Neural cell (in vitro differentiated cells): ENCODE results near the gene WIZ. TPM values are rescaled to one million over a fixed set of nuclear protein-coding genes. Genes with fewer than 3 reads are reported as not detected.

ENCODE experiments used
- H2AFZ ChIP-seq: fragments of 200-600, 300-800 bp; sonication (generic), shearing (Covaris generic); 2 replicates; pipeline ENCODE4 v1.6.0; 2014; ENCODE audit warnings: low read depth, mild to moderate bottlenecking, antibody characterized with exemption, low read length, moderate library complexity
- H3F3A ChIP-seq: fragments of 200-600 bp; shearing (Covaris generic); 2 replicates; pipeline ENCODE4 v1.6.1; 2016; ENCODE audit warnings: mild to moderate bottlenecking, moderate library complexity, mixed read lengths, antibody characterized with exemption, low read length; ENCODE audit not compliant: insufficient read depth, poor library complexity, severe bottlenecking
- H3K27ac ChIP-seq: fragments of 200-600, 300-800 bp; sonication (generic), shearing (Covaris generic); 2 replicates; pipeline ENCODE4 v1.5.1; 2014; ENCODE audit warnings: mild to moderate bottlenecking, low read length, moderate library complexity
- H3K27me3 ChIP-seq: fragments of 300-800, 200-600 bp; sonication (generic), shearing (Covaris generic); 2 replicates; pipeline ENCODE4 v1.6.0; 2014; ENCODE audit warnings: mild to moderate bottlenecking, low read depth, low read length, moderate library complexity; ENCODE audit not compliant: insufficient read depth
- H3K36me3 ChIP-seq: fragments of 300-800, 200-600 bp; sonication (generic), shearing (Covaris generic); 2 replicates; pipeline ENCODE4 v1.5.1; 2014; ENCODE audit warnings: mild to moderate bottlenecking, antibody characterized with exemption, low read length, moderate library complexity; ENCODE audit not compliant: insufficient read depth
- H3K4me2 ChIP-seq: fragments of 300-800, 200-600 bp; sonication (generic), shearing (Covaris generic); 2 replicates; pipeline ENCODE4 v1.6.0; 2014; ENCODE audit warnings: mild to moderate bottlenecking, low read length
- H3K4me3 ChIP-seq: fragments of 300-800, 200-600 bp; sonication (generic), shearing (Covaris generic); 2 replicates; pipeline ENCODE4 v1.5.1; 2014; ENCODE audit warnings: mild to moderate bottlenecking, low read length, moderate library complexity
- H3K79me2 ChIP-seq: fragments of 200-600 bp; shearing (Covaris generic); replicated peaks from 2 replicates; pipeline ENCODE4 v1.6.0; 2014; ENCODE audit warnings: mild to moderate bottlenecking, low read length, moderate library complexity; ENCODE audit not compliant: insufficient read depth
- H3K9ac ChIP-seq: fragments of 300-800, 200-600 bp; sonication (generic), shearing (Covaris generic); 2 replicates; pipeline ENCODE4 v1.6.1; 2016; ENCODE audit warnings: mild to moderate bottlenecking, low read length, mixed read lengths
- H3K9me2 ChIP-seq: fragments of 200-600 bp; shearing (Covaris generic); 2 replicates; pipeline ENCODE4 v1.6.1; 2016; ENCODE audit warnings: mild to moderate bottlenecking, low read length, mixed read lengths; ENCODE audit not compliant: insufficient read depth
- H3K9me3 ChIP-seq: fragments of 200-600, 300-800 bp; sonication (generic), shearing (Covaris generic); 2 replicates; pipeline ENCODE4 v1.6.1; 2016; ENCODE audit warnings: mild to moderate bottlenecking, mixed run types, low read length, moderate library complexity, mixed read lengths
- H4K20me1 ChIP-seq: fragments of 200-600 bp; shearing (Covaris generic); 2 replicates; pipeline ENCODE4 v1.6.1; 2016; ENCODE audit warnings: mild to moderate bottlenecking, mixed run types; ENCODE audit not compliant: insufficient read depth
- CTCF ChIP-seq: fragments of 450-650 bp; IDR thresholded peaks from 2 replicates; pipeline ENCODE4 v1.5.1; 2014; ENCODE audit warnings: antibody characterized with exemption, mild to moderate bottlenecking, moderate library complexity; ENCODE audit not compliant: poor library complexity, severe bottlenecking
- EP300 ChIP-seq: fragments of 450-650 bp; conservative IDR thresholded peaks from 2 replicates; pipeline ENCODE4 v1.6.1; 2014; ENCODE audit warnings: antibody characterized with exemption, mild to moderate bottlenecking, moderate library complexity; ENCODE audit not compliant: poor library complexity, severe bottlenecking
- EZH2 ChIP-seq: fragments of 200-600, 300-800 bp; shearing (Covaris generic), sonication (generic); IDR thresholded peaks from 2 replicates; pipeline ENCODE4 v1.6.1; 2014; ENCODE audit warnings: antibody characterized with exemption, low read length, borderline replicate concordance, mild to moderate bottlenecking; ENCODE audit not compliant: insufficient read depth, poor library complexity, severe bottlenecking
- MXI1 ChIP-seq: fragments of 450-650 bp; conservative IDR thresholded peaks from 2 replicates; pipeline ENCODE4 v1.6.1; 2014; ENCODE audit warnings: antibody characterized with exemption, mild to moderate bottlenecking; ENCODE audit not compliant: poor library complexity, severe bottlenecking
- POLR2AphosphoS5 ChIP-seq: IDR thresholded peaks from 2 replicates; pipeline ENCODE4 v1.6.1; 2012
- RAD21 ChIP-seq: fragments of 450-650 bp; conservative IDR thresholded peaks from 2 replicates; pipeline ENCODE4 v1.6.1; 2014; ENCODE audit warnings: antibody characterized with exemption, mild to moderate bottlenecking, moderate library complexity
- REST ChIP-seq: IDR thresholded peaks from 2 replicates; pipeline ENCODE4 v1.6.1; 2012; ENCODE audit warnings: borderline replicate concordance
- SMC3 ChIP-seq: fragments of 450-650 bp; conservative IDR thresholded peaks from 2 replicates; pipeline ENCODE4 v1.6.1; 2014; ENCODE audit warnings: antibody characterized with exemption, mild to moderate bottlenecking, moderate library complexity; ENCODE audit not compliant: poor library complexity
- TAF1 ChIP-seq: IDR thresholded peaks from 2 replicates; pipeline ENCODE4 v1.6.1; 2012; ENCODE audit warnings: low read depth
- polyA plus RNA-seq: library from polyadenylated mRNA; depleted of rRNA; stranded (reverse); fragments of >200 nt; gene quantifications from 2 replicates; pipeline ENCODE4 v1.2.3, GENCODE V29; 2014

Gene WIZ
- polyA plus RNA-seq, 1 donor from 2014 or later, result 13.0 TPM

- H4K20me1 ChIP-seq, result peaks cover 12% of the 10 kb centered on the region
- TF ChIP-seq EP300 (no peak), CTCF (no peak), RAD21 (no peak), POLR2AphosphoS5 (no peak), SMC3 (no peak), MXI1 (no peak), EZH2 (no peak), TAF1 (no peak)
- peak overlapping the region; percentile 2 for H2AFZ ChIP-seq
- H3F3A ChIP-seq, result no peaks in the 10 kb centered on the region
- no peaks in the 10 kb centered on the region for H3K9me3 ChIP-seq
- H3K27ac ChIP-seq, result peak overlapping the region; percentile 97
- H3K27me3 ChIP-seq, result no peaks in the 10 kb centered on the region
- peak overlapping the region; percentile 96 for H3K4me3 ChIP-seq
- peak overlapping the region; percentile 99 for H3K9ac ChIP-seq
- no peaks in the 10 kb centered on the region for H3K9me2 ChIP-seq
- peaks cover 8% of the 10 kb centered on the region for H3K36me3 ChIP-seq
- peaks cover 50% of the 10 kb centered on the region for H3K79me2 ChIP-seq
- H3K4me2 ChIP-seq, result peak overlapping the region; percentile 90
Measured at GRCh38 chr19:15418231-15418578, 31.6 kb downstream of the WIZ start.

- TF ChIP-seq MXI1 (no peak), EP300 (no peak), POLR2AphosphoS5 (no peak), RAD21 (no peak), SMC3 (no peak), EZH2 (no peak), REST (no peak), CTCF (no peak), TAF1 (no peak)
- Histone ChIP-seq H3F3A (no peaks in the 10 kb centered on the region), H2AFZ (no peak overlapping the region), H3K9me3 (no peaks in the 10 kb centered on the region), H4K20me1 (peaks cover 16% of the 10 kb centered on the region), H3K4me3 (peak overlapping the region; percentile 96), H3K4me2 (peak overlapping the region; percentile 90), H3K27me3 (no peaks in the 10 kb centered on the region), H3K9ac (peak overlapping the region; percentile 99), H3K79me2 (peaks cover 55% of the 10 kb centered on the region), H3K9me2 (no peaks in the 10 kb centered on the region), H3K27ac (peak overlapping the region; percentile 97), H3K36me3 (peaks cover 5% of the 10 kb centered on the region)
Measured at GRCh38 chr19:15417699-15418098, 32.1 kb downstream of the WIZ start.
